Activated CD8-positive, alpha-beta memory T cell treated with anti-CD3 and anti-CD28 coated beads, Interleukin-2, amount 50 U/mL, for 48 hours (primary cell): Measurements from ENCODE around the gene SCNN1G.

ENCODE experiments used
- DNase-seq: peaks from one replicate; pipeline ENCODE4 v3.0.0-alpha.2; 2020

Gene SCNN1G

GRCh38 chr16:23152386-23153178 is 30.0 kb upstream of the SCNN1G start:
- no peak for DNase-seq

DNA sequence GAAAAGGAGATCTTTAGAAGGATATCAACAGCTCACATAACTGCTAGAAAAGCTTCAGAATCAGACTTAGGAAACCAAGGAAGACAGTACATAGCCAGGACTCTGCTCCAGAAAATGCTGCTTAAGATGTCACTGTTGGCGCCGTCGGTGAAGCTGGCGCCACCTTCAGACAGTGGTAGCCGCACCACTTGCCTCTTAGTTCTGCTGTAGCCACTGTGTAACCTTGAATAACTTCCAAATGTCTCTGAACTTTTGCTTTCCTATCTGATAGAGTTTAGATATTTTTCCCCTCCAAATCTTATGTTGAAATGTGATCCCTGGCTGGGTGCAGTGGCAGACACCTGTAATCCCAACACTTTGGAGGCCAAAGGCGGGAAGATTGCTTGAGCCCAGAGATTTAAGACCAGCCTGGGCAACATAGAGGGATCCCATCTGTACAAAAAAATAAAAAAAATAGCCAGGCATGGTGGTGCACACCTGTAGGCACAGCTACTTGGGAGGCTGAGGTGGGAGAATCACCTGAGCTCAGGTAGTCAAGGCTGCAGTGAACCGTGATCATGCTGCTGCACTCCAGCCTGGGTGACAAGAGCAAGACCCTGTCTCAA is 27.0 kb upstream of the SCNN1G start:
- DNase-seq = no peak

DNA sequence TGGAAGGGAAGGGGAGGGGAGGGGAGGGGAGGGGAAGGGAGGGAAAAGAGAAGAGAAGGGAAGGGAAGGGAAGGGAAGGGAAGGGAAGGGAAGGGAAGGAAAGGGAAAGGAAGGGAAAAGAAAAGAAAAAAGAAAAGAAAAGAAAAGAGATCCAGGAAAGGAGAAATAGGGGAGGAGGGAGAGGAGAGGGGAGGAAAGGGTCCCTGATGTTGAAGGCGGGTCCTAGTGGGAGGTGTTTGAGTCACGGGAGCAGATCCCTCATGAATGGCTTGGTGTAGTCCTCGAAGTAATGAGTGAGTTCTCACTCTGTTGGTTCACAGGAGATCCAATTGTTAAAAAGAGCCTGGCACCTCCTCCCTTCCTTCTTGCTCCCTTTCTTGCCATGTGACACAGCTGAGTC is 26.4 kb upstream of the SCNN1G start:
- no peak for DNase-seq

DNA sequence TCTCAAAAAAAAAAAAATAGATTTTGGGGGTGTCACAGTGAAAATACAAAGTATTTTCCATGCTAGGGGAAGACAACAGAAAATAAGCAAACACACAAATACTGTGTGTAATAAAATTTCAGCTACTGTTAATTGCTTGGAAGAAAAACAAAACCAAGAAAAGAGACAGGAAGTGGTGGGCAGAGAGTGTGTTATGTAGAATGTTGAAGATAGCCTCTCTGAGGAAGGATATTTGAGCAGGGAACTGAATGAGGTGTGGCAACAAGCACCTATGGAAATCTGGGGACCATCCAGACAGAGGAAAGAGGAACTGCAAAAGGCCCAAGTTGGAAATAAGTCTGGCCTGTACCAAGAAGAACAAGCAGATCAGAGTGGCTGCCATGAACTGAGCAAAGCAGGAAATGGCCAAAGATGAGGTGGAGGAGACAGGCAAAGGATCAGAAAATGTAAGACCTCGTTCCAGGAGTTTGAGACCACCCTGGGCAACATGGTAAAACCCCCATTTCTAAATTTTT is 25.5 kb upstream of the SCNN1G start:
- DNase-seq = no peak

- DNase-seq = no peak
These were observed 24.4 kb upstream of the SCNN1G start for GRCh38 chr16:23158114-23158513.

- no peak for DNase-seq
These were observed 22.5 kb upstream of the SCNN1G start for GRCh38 chr16:23160082-23160481.

GRCh38 chr16:23160574-23160973 is 22.0 kb upstream of the SCNN1G start:
- DNase-seq = no peak

- DNase-seq = no peak
These were observed 18.6 kb upstream of the SCNN1G start for GRCh38 chr16:23163921-23164320.

- no peak for DNase-seq
These were observed 17.8 kb upstream of the SCNN1G start for GRCh38 chr16:23164736-23165135.

DNA sequence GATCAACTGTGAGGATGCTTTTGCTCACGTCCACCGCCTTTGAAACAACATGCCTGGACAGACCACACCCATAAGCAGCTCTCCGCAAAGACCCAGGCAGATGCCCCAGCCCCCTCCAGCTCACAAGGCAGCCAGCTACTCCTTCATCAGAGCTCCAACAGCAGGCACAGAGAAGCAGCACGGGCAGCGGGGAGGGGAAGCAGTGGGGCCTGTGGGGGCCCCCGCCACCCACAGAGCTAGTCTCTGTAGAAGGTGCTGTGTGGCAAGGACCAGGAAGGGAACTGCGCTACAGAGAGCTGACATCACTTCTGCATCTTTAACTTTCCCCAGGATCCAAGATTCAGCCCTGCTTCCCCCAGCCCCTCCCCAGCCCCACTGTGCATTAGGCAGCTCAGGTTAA is 10.0 kb upstream of the SCNN1G start:
- no peak for DNase-seq

GRCh38 chr16:23172994-23173393 is 9.6 kb upstream of the SCNN1G start:
- no peak for DNase-seq

DNA sequence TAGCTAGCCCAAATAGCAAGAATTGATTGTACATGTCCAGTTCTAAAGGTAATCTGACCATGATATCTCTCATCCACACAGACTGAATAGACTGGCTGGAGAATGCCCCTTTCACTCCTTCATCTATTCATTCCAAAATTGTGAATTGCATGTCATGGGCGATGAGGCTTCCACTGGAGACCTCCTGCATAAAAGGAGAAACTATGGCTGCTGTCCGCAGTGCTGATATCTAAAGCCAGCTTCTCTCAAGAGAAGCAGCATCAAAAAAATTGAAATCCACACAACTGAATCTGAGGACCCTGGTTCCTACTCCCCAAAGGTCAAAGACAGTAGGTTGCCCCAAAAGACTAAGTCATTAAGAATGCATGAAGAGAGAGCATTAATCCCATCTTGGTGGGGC is 7.9 kb upstream of the SCNN1G start:
- no peak for DNase-seq

DNA sequence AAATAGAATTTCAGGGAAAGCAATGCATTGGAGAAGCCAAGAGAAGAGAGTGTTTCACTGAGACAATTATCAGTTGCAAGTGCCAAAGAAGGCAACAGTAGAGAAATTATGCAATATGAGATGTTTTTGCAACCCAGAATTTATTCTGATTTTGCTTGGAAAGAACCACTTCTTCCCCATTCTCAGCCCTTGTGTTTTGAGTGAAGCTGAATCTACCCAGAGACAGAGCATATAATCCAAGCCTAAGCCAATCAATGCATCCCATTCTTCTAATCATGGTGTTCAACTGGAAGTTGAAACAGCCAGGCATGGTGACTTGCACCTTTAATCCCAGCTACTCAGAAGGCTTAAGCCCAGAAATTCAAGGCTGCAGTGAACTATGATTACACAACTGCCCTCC is 6.9 kb upstream of the SCNN1G start:
- DNase-seq = no peak

GRCh38 chr16:23181506-23181905 is 1.0 kb upstream of the SCNN1G start:
- DNase-seq = no peak

DNA sequence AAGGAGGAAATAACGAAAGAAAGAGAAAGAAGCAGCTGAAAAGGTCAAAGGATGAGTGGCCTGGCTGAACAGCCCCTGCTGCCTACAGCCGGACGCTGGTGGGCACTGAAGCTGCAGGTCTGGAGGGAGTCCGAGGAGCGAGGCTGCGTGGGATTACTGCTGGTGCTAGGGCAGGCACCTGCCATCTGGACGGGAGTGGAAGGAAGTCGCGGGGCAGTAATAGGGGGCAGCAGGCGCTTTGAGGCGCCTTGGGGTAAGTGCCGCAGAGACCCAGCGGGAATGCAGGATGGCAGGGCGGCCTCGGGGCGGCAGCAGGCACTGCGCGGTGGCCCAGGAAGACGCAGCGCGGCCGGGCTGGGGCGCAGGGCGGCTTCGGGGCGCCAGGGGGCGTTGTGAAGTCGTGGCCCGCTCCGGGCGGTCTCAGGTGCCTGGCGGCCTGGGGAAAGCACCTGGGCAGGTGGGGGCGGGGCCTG is 303 bp upstream of the SCNN1G start:
- DNase-seq = peak; percentile 89

DNA sequence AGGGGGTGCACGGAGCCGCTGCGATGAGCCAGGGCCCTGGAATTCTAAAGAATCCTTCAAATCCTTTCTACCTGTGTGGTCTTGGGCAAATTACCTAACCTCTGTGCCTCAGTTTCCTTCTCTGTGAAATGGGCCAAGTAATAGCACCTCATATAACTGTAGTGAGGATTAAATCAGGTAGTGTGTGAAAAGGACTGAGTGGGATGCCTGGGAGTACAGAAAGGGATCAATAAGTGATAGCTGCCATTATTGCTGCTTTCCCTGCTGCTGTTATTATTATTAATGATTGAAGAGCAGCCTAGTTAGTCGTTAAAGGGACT is 958 bp downstream of the SCNN1G start:
- no peak for DNase-seq

- no peak for DNase-seq
These were observed 3.1 kb downstream of the SCNN1G start for GRCh38 chr16:23185656-23186055.

GRCh38 chr16:23186171-23186570 is 3.6 kb downstream of the SCNN1G start:
- no peak for DNase-seq

DNA sequence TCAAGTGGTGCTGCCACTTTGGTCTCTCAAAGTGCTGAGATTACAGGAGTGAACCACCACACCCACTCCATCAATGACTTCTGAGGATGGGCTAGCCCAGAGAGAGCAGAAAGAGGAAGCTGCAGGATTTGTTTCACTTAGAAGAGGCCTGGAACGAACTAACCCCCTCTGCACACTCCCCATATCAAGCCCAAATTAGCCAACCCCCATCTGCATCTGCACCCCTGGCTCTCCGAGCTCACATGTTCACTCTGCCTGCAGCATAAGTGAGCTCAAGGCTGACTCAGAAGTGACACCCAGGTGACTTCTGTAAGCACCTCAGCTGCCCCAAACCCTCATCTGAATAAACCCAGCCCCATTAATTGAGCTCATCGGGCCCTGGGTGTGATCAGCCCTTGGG is 4.8 kb downstream of the SCNN1G start:
- DNase-seq = no peak

DNA sequence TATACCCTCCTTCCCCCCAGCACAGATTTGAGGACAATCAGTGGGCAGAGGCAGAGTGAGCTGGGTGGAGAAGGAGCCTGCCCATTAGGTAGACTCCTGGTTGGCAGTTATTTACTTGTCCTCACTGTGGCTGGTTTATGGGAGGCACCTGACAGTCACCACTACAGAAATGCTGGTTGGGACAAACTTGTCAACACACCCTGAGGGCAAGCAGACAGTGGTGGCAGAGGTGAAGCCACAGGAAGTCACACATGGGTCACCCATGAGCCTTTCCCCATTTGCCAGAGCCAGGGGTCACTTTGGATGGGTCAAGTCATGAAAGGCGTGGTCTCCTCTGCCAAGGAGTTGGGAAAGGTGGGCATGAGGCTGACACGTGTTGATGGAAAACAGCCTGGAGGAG is 6.4 kb downstream of the SCNN1G start:
- DNase-seq = no peak

GRCh38 chr16:23194497-23195221 is 12.1 kb downstream of the SCNN1G start:
- no peak for DNase-seq

- no peak for DNase-seq
These were observed 12.9 kb downstream of the SCNN1G start for GRCh38 chr16:23195366-23195978.

DNA sequence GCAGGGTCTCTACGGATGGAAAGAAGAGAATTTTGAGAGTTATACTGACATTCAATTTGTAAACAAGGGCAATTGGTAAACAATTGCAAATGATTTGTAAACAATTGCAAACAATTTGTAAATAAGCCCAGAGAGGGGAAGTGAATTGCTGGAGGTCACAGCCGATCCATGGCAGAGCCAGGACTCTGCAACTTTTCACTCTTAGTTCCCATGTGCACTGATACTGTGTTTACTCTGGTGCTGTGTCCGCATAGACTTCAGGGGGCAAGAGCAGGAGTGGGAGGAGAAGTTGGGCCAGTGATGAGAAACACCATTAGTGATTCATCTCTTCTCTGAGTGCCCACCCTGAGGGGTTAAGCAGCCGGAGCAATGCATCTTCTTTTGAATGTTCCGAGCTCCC is 14.0 kb downstream of the SCNN1G start:
- no peak for DNase-seq

GRCh38 chr16:23202166-23202565 is 19.6 kb downstream of the SCNN1G start:
- DNase-seq = no peak
